Measurements from ENCODE around the gene FUBP3.

Gene FUBP3

DNA sequence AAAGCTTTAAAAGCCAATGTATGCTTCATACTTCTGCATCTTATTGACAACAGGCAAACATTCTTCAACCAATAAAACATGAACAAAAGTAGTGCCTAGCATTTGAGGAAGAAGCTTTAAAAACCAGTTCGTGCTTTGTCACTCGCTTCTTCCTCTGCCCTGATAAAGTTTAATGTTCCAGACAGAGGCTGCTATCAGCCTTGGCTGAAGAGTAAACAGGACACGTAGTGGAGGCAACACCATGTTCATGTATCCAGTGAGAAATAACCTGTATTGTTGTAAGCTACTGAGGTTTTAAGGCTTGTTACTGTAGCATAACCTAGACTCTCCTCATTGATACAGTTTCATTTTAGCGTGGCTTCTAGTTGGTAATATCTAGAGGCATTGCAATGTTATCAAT lies 3.2 kb upstream of the FUBP3 start:
- no peak for TF ChIP-seq ZNF274 (IDR thresholded peaks at IDR 0.05; ENCODE audit: low read depth, low read length)
- no peak overlapping the region for H3K4me3 ChIP-seq (ENCODE audit: low read length)

DNA sequence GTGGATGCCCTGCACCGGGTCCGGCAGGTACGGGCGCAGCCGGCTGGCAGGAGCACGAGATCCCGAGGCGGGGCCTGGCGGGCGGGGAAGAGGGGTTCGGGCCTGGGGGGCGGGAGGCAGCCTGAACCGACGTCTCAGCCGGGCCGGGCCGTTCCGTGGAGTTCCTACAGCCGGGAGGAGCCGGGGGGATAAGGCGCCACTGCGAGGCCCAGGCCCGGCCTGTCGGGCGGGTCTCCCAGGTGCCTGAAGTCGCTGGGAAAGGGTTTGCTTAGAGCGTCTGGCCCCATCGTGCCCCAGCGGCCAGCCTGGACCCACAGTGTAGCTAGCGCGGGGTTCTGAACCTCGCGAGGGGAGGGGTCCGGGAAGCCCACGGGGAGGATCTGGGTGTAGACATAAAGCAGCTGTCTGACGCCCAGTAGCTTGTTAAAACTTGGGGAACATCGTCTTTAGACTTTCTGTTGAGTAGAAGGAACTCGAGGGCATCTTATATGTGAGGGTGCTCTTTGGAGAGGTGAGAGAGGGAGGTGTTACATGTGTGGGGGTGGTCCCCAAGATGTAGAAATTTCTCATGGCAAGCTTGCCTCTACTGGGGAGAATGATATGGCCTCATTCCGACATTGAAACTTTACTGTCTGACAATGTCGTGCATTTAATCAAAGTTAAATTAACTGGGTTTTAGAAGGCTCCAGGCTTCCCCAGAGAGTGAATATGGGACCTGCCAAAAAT lies 524 bp downstream of the FUBP3 start:
- no peak for TF ChIP-seq ZNF274 (IDR thresholded peaks at IDR 0.05; ENCODE audit: low read depth, low read length)
- peak overlapping the region; percentile 93 for H3K4me3 ChIP-seq (ENCODE audit: low read length)

DNA sequence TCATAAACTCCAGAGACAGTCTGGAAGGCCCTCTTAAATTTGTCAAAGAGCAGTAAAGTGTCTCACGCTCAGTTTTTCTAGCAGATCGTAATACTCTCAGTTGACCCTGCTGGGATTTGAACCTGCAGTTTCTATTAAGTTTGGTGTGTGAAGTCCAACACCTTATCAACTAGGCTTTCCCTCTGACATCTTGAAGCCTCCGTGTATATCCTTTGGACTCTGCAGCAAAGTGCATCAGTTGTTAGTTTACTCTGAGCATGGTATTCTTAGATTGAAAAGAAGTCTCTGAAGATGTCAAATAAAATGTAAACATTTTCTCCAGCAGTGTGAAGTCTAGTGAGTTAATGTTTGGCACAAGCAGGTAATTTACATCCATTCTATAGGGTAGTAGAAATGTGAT lies 2.4 kb downstream of the FUBP3 start:
- TF ChIP-seq ZNF274 (IDR thresholded peaks at IDR 0.05; ENCODE audit: low read depth, low read length) = no peak
- no peak overlapping the region for H3K4me3 ChIP-seq (ENCODE audit: low read length)

DNA sequence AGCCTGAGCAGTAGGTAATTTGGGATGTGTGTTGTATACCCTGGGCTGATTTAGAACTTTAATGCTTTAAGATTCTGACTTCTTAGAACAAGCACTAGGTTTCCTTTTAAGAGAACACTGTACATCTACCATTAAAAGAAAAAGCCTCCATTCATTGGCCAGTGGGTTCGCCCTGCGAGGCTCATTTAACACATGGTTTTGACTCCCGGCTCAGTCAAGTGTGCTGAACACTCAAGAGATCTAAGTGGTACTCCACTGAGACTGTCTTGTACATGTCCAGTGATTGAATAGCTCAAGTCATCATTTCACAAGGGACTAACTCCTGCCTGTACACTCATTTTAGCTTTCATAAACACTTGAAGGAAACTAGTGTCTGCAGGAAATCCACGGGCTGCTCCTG lies 3.9 kb downstream of the FUBP3 start:
- TF ChIP-seq ZNF274 (IDR thresholded peaks at IDR 0.05; ENCODE audit: low read depth, low read length) = no peak
- no peak overlapping the region for H3K4me3 ChIP-seq (ENCODE audit: low read length)

DNA sequence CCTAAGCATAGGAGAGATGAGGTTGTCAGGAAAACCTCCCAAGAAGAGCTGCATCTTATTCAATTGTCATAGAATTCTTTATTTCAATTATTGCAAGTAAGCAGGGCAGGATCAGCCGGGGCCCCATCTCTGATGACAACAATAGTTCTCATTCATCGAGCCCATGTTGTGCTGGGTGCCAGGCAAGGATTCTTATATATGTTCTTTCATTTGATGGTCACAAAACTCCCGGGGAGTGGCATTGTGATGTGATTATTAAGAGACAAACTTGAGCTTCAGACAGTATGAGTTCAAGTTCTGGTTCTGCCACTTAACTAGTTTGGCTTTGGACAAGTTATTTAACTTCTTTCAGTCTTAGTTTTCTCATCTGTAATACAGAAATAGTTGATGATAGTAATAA lies 8.5 kb downstream of the FUBP3 start:
- TF ChIP-seq ZNF274 (IDR thresholded peaks at IDR 0.05; ENCODE audit: low read depth, low read length) = no peak
- no peak overlapping the region for H3K4me3 ChIP-seq (ENCODE audit: low read length)

DNA sequence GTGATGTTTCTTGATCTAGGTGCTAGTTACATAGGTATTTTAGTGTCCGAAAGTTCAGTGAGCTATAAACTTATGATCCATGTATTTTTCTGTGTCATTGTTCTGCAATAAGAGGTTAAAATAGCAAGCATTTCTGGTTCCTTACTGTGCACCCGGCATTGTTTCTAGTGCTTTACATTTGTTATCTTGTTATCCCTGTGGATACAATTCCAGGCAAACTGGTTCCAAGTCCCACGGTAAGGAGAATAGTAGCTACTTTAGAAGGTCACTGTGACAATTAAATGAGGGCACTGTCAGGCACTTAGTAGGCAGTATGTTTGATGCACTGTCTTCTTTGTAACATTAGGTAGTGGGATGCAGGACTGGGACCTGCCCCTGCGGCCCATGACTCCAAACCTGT lies 9.0 kb downstream of the FUBP3 start:
- no peak for TF ChIP-seq ZNF274 (IDR thresholded peaks at IDR 0.05; ENCODE audit: low read depth, low read length)

DNA sequence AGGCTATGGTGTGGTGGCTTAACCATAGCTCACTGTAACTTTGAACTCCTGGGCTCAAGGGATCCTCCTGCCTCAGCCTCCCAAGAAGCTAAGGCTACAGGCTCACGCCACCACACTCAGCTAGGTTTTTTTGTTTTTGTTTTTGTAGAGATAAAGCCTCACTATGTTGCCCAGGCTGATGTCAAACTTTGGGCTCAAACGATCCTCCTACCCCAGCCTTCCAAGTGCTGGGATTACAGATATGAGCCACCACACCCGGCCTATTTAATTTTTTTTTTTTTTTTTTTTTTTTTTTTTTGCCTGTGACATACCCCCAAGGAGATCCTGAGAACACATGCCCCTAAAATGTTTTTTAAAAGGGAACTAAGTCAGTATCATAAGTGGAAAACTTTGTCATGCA lies 10.4 kb downstream of the FUBP3 start:
- no peak for TF ChIP-seq ZNF274 (IDR thresholded peaks at IDR 0.05; ENCODE audit: low read depth, low read length)
- no peak overlapping the region for H3K4me3 ChIP-seq (ENCODE audit: low read length)

More for the DNA sequence above, 9.0 kb downstream of the FUBP3 start:
- H3K4me3 ChIP-seq (ENCODE audit: low read length) = no peak overlapping the region

DNA sequence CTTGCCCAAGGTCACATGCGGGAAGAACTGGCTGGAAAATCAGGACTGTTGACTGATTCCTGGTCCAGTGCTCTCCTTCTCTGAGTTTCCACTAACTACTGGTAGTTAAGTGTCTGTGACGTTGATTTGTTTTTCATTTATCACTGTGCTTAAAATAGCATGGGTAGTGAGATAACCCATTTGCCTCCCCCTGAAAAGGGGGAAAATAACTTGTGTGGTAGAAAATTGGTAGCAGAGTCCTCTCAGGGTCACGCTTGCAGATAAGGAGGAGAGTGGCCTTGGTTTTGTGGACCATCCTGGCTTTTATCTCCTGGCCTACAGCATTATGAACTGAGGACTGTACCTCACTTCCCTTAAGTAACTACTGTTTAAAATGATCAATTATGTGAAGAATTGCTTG lies 10.9 kb downstream of the FUBP3 start:
- no peak overlapping the region for H3K4me3 ChIP-seq (ENCODE audit: low read length)
- TF ChIP-seq ZNF274 (IDR thresholded peaks at IDR 0.05; ENCODE audit: low read depth, low read length) = no peak

DNA sequence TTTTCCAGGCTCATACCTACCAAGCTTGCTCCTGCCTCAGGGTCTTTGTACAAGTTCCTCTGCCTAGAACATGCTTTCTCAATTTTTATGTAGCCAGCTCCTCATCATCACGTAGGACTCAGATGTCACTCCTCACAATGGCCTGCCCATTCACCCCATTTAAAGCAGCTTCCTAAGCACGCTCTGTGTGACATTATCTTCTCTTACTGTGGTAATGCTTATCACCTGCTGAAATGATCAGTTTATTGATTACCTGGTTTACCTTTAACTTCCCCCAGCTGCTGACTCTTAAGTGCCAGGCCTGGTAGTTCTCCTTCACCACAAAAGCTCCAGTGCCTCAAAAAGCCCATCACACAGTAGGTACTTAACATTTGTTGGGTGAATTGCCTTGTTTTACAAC lies 13.6 kb downstream of the FUBP3 start:
- no peak overlapping the region for H3K4me3 ChIP-seq (ENCODE audit: low read length)
- TF ChIP-seq ZNF274 (IDR thresholded peaks at IDR 0.05; ENCODE audit: low read depth, low read length) = no peak

DNA sequence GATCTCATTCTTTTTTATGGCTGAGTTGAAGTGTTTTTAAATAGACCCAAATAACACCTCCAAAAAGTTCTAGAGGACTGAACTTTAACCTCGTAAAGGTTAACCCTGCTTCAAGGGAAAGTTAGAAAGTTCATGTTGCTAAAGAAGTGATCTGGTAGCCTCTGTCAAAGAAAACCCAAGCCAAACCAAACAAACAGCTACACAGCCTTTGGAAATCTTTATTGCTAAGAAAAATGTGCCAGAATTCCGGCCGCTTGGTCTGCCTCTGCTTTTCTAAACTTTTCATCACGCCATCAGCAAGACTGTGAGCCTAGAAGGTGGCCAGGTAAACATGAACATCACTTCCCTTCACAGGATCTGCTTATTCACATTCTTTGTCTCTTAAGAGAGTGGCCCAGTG lies 17.9 kb downstream of the FUBP3 start:
- TF ChIP-seq ZNF274 (IDR thresholded peaks at IDR 0.05; ENCODE audit: low read depth, low read length) = no peak
- no peak overlapping the region for H3K4me3 ChIP-seq (ENCODE audit: low read length)

DNA sequence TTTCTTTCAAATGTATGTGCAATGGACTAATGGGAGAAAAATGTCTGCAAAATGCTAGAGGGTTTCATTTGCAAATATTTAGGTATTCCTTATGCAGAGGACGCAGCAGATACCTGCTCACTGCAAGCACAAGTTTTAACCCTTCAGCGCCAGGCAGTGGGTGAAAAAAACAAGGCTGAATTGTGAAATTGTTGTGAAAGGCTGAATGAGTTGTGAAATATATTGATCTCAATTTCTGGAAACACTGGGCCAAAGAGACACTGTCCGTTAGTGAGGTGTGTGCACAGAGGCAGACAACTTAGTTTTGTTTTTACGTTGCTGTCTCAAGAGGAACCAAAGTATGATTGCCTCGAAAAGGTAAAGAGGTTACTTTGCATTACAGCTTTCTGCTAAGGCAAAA lies 18.8 kb downstream of the FUBP3 start:
- H3K4me3 ChIP-seq (ENCODE audit: low read length) = no peak overlapping the region
- no peak for TF ChIP-seq ZNF274 (IDR thresholded peaks at IDR 0.05; ENCODE audit: low read depth, low read length)

DNA sequence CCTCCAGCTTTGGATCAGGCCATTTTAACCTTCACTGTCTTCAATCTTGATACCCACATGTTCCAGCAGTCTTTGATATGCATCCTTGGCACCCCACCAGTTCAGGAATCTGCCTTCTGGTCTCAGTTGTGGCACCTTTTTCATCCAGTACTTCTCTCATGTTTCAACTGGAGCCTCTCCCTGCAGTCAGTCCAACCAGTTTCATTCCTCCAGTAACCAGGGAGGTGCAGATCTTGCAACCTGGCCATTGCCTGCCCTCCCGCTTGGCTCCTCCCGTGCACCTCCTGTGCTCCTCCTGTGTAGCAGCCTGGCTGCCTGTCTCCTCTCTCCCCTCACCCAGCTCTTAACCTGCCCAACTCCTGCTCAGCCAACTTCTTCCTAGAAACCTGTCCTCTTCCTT lies 20.2 kb downstream of the FUBP3 start:
- H3K4me3 ChIP-seq (ENCODE audit: low read length) = no peak overlapping the region

DNA sequence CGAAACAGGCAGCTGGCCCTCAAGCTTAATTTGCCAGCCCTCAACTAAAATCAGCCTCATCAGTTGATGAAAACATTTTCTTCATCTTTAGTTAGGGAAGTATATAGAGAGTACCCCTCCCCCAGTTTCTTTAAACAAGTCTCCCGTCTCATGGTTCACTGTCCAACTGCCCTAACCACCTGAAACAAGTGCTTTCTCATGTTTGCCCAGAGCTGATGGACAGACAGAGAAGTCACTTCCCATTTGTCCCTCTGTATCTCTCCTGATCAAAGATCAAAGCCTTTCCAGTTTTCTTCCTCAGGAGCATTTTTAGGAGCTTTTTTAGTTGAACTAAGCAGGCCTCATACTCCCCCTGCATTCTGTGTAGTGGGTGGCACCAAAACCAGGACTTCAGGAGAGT lies 21.7 kb downstream of the FUBP3 start:
- no peak overlapping the region for H3K4me3 ChIP-seq (ENCODE audit: low read length)
- TF ChIP-seq ZNF274 (IDR thresholded peaks at IDR 0.05; ENCODE audit: low read depth, low read length) = no peak

More for the DNA sequence above, 20.2 kb downstream of the FUBP3 start:
- no peak for TF ChIP-seq ZNF274 (IDR thresholded peaks at IDR 0.05; ENCODE audit: low read depth, low read length)

DNA sequence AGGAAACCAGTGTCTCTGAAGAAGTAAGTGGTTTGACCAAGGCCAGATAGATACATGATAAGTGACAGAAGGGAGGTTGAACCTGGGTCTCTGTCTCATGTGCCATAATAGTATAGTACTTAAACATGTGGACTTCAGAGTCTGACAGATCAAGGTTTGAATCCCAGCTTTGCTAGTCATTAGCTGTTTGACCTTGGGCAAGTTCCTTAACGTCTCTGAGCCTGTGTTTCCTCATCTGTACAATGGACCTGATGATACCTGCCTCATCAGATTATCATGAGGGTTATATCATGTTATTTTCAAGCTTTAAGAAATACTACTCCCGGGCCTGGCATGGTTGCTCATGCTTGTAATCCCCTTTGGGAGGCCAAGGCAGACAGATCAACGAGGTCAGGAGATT lies 24.9 kb downstream of the FUBP3 start:
- no peak overlapping the region for H3K4me3 ChIP-seq (ENCODE audit: low read length)
- TF ChIP-seq ZNF274 (IDR thresholded peaks at IDR 0.05; ENCODE audit: low read depth, low read length) = no peak

DNA sequence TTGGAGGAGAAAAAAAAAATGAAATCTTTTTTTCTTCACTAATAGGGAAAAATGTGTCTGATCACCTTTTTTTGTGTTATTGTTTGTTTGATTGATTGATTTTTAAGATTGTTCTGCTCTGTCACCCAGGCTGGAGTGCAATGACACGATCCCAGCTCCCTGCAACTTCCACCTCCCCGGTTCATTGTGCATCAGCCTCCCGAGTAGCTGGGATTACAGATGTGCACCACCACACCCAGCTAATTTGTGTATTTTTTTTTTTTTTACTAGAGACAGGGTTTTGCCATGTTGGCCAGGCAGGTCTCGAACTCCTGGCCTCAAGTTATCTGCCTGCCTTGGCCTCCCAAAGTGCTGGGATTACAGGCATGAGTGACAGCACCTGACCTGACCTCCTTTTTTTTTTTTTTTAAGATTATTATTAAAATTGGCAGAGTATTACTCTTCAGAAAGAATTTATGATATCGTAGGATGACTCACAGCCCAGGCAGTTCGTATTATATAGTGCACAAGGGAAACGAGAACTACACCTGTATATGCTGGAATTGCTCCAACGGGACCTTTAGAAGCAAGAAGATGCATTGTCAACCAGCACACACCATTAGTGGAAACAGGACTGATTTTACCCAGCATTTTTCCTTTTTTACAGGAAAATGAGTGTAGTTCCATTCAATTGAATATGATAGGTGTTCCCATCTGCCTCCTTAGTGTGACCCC lies 27.7 kb downstream of the FUBP3 start:
- no peak for TF ChIP-seq ZNF274 (IDR thresholded peaks at IDR 0.05; ENCODE audit: low read depth, low read length)
- no peak overlapping the region for H3K4me3 ChIP-seq (ENCODE audit: low read length)

All from GM08714 (cell line).